ENCODE results near the gene RPH3AL. TPM values are rescaled to one million over a fixed set of nuclear protein-coding genes. Genes with fewer than 3 reads are reported as not detected.

Gene RPH3AL
- polyA plus RNA-seq, 3 donors = 0.71 to 1.9 (median 1.5) TPM

- H3K9me3 ChIP-seq (replicated peaks in 1 of 2; ENCODE audit: control insufficient read depth in 1 of 2, insufficient read depth in 1 of 2, low read length in 2 of 2) = no peaks in the 10 kb centered on the region
- no peaks in the 10 kb centered on the region for H3K79me2 ChIP-seq (ENCODE audit: insufficient read depth, low read length)
- no peak overlapping the region for H3K4me3 ChIP-seq (replicated peaks in 1 of 3; ENCODE audit: low read depth in 2 of 3, low read length in 3 of 3)
- no peak overlapping the region for H2AFZ ChIP-seq (ENCODE audit: insufficient read depth, low read depth, low read length, poor library complexity, severe bottlenecking)
- no peak overlapping the region for H3K27ac ChIP-seq (ENCODE audit: low read depth in 1 of 2, low read length in 2 of 2)
- H3K36me3 ChIP-seq (replicated peaks in 1 of 2; ENCODE audit: control insufficient read depth in 1 of 2, insufficient read depth in 2 of 2, low read length in 2 of 2) = no peaks in the 10 kb centered on the region
- Mint-ChIP-seq H3K4me3 (no peak overlapping the region), H3K4me1 (peaks cover 5% of the 10 kb centered on the region), H3K9me3 (peaks cover 0 to 6% (median 1%) of the 10 kb centered on the region in 7 donors), H3K36me3 (no peaks in the 10 kb centered on the region), H3K27ac (no peak overlapping the region), H3K27me3 (ENCODE audit: low read depth in 3 of 3) (peaks cover under 1 to 5% (median 2%) of the 10 kb centered on the region in 3 donors)
- no peak overlapping the region for H3K9ac ChIP-seq (ENCODE audit: insufficient read depth, low read length, poor library complexity, severe bottlenecking)
- no peaks in the 10 kb centered on the region for H3K4me1 ChIP-seq (ENCODE audit: control insufficient read depth in 1 of 2, insufficient read depth in 2 of 2, low read length in 2 of 2)
- intact Hi-C loops (cut with micrococcal nuclease) = loop anchor here in 1 of 2 donors (2.0 kb wide), 1 partner anchor 16 kb away; no protein-coding TSS in a partner anchor
- H3K27me3 ChIP-seq (ENCODE audit: control insufficient read depth in 2 of 2, insufficient read depth in 2 of 2, low read length in 2 of 2) = no peaks in the 10 kb centered on the region
- DNase-seq = no peak
- H4K20me1 ChIP-seq (ENCODE audit: insufficient read depth, low read length) = no peaks in the 10 kb centered on the region
- no peak overlapping the region for H3K4me2 ChIP-seq (replicated peaks; ENCODE audit: extremely low read depth, low read length, poor library complexity, severe bottlenecking)
- 98% methylated on average over 5 of the region's 9 CpGs for WGBS (ENCODE audit: insufficient coverage)
- no peak for TF ChIP-seq CTCF (IDR thresholded peaks at IDR 0.05)
These were observed 104.0 kb downstream of the RPH3AL start for GRCh38 chr17:248337-249235.

- Histone ChIP-seq H3K36me3 (replicated peaks in 1 of 2; ENCODE audit: control insufficient read depth in 1 of 2, insufficient read depth in 2 of 2, low read length in 2 of 2) (no peaks in the 10 kb centered on the region), H3K27ac (ENCODE audit: low read depth in 1 of 2, low read length in 2 of 2) (no peak overlapping the region), H3K27me3 (ENCODE audit: control insufficient read depth in 2 of 2, insufficient read depth in 2 of 2, low read length in 2 of 2) (no peaks in the 10 kb centered on the region), H2AFZ (ENCODE audit: insufficient read depth, low read depth, low read length, poor library complexity, severe bottlenecking) (no peak overlapping the region), H4K20me1 (ENCODE audit: insufficient read depth, low read length) (no peaks in the 10 kb centered on the region), H3K9me3 (replicated peaks in 1 of 2; ENCODE audit: control insufficient read depth in 1 of 2, insufficient read depth in 1 of 2, low read length in 2 of 2) (no peaks in the 10 kb centered on the region), H3K79me2 (ENCODE audit: insufficient read depth, low read length) (no peaks in the 10 kb centered on the region), H3K4me1 (ENCODE audit: control insufficient read depth in 1 of 2, insufficient read depth in 2 of 2, low read length in 2 of 2) (no peaks in the 10 kb centered on the region), H3K9ac (ENCODE audit: insufficient read depth, low read length, poor library complexity, severe bottlenecking) (no peak overlapping the region), H3K4me2 (replicated peaks; ENCODE audit: extremely low read depth, low read length, poor library complexity, severe bottlenecking) (no peak overlapping the region), H3K4me3 (replicated peaks in 1 of 3; ENCODE audit: low read depth in 2 of 3, low read length in 3 of 3) (no peak overlapping the region)
- Mint-ChIP-seq H3K4me3 (no peak overlapping the region), H3K36me3 (no peaks in the 10 kb centered on the region), H3K9me3 (peaks cover 0 to 10% (median 1%) of the 10 kb centered on the region in 7 donors), H3K27me3 (ENCODE audit: low read depth in 3 of 3) (peaks cover 2 to 5% (median 3%) of the 10 kb centered on the region in 3 donors), H3K27ac (peak overlapping the region in 2 of 7 donors; percentile 25 to 51), H3K4me1 (peaks cover 5% of the 10 kb centered on the region)
- intact Hi-C loops (cut with micrococcal nuclease) = loop anchor here in 1 of 2 donors (2.0 kb wide), 1 partner anchor 17 kb away; no protein-coding TSS in a partner anchor
- DNase-seq = no peak
- WGBS (ENCODE audit: insufficient coverage) = 15% methylated on average over 8 of the region's 8 CpGs
- TF ChIP-seq CTCF (IDR thresholded peaks at IDR 0.05) = no peak
These were observed 104.8 kb downstream of the RPH3AL start for GRCh38 chr17:247767-248166.
